GM06990 (cell line): ENCODE results near the gene ZNF70.

ENCODE experiments used
- DNase-seq: peaks from one replicate; pipeline ENCODE4 v3.0.0-alpha.2; 2011; ENCODE audit not compliant: insufficient read length; ENCODE audit errors: extremely low read depth
- H3K27me3 ChIP-seq: replicated peaks from 2 replicates; pipeline ENCODE4 v1.6.0; 2011; ENCODE audit warnings: low read length; ENCODE audit not compliant: control insufficient read depth, insufficient read depth
- H3K36me3 ChIP-seq: 2 replicates; pipeline ENCODE4 v1.5.1; 2011; ENCODE audit warnings: low read length; ENCODE audit not compliant: control insufficient read depth, insufficient read depth
- H3K4me3 ChIP-seq: replicated peaks from 2 replicates; pipeline ENCODE4 v1.5.1; 2011; ENCODE audit warnings: low read depth, mild to moderate bottlenecking, control low read depth, low read length
- TF ChIP-seq, protein P1 (sequence below): IDR thresholded peaks from 2 replicates; pipeline ENCODE4 v1.5.1; 2011; ENCODE audit warnings: low read length, control low read depth, mild to moderate bottlenecking, inconsistent platforms; ENCODE audit not compliant: insufficient read depth, poor library complexity, severe bottlenecking

Gene ZNF70

GRCh38 chr22:23786261-23786710 lies 35.4 kb upstream of the ZNF70 start:
- TF ChIP-seq, protein P1, sequence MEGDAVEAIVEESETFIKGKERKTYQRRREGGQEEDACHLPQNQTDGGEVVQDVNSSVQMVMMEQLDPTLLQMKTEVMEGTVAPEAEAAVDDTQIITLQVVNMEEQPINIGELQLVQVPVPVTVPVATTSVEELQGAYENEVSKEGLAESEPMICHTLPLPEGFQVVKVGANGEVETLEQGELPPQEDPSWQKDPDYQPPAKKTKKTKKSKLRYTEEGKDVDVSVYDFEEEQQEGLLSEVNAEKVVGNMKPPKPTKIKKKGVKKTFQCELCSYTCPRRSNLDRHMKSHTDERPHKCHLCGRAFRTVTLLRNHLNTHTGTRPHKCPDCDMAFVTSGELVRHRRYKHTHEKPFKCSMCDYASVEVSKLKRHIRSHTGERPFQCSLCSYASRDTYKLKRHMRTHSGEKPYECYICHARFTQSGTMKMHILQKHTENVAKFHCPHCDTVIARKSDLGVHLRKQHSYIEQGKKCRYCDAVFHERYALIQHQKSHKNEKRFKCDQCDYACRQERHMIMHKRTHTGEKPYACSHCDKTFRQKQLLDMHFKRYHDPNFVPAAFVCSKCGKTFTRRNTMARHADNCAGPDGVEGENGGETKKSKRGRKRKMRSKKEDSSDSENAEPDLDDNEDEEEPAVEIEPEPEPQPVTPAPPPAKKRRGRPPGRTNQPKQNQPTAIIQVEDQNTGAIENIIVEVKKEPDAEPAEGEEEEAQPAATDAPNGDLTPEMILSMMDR, result no peak
- Histone ChIP-seq H3K27me3 (no peaks in the 10 kb centered on the region), H3K36me3 (no peaks in the 10 kb centered on the region; the same call in 1 of the 2 replicates), H3K4me3 (peak overlapping the region; percentile 85)
- no peak for DNase-seq

DNA sequence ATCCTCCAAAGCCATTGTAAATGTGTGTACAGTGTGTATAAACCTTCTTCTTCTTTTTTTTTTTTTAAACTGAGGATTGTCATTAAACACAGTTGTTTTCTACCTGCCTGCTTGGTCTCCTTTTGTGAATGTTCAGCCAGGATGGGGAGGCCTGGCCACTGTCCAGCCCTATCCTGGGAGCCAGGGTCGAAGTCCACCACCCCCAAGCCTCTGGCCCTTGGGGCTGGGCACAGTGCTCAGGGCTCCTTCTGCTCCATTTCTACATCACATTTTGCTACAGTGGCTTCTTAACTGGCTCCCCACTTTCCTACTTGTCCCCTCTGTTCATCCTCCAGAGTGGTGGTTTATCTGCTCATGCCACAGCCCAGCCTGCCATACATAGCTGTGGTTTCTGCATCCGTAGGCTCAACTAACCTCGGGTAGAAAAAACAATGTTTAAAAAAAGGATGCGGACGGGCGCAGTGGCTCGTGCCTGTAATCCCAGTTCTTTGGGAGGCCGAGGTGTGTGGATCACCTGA lies 33.4 kb upstream of the ZNF70 start:
- TF ChIP-seq, protein P1, result no peak
- H3K36me3 ChIP-seq, result no peaks in the 10 kb centered on the region
- DNase-seq, result no peak
- no peaks in the 10 kb centered on the region for H3K27me3 ChIP-seq
- no peak overlapping the region for H3K4me3 ChIP-seq

- Histone ChIP-seq H3K4me3 (no peak overlapping the region), H3K36me3 (no peaks in the 10 kb centered on the region), H3K27me3 (no peaks in the 10 kb centered on the region)
- TF ChIP-seq, protein P1, result no peak
- DNase-seq, result no peak
These were observed 32.6 kb upstream of the ZNF70 start for GRCh38 chr22:23783265-23784150.

GRCh38 chr22:23782703-23783102 lies 31.8 kb upstream of the ZNF70 start:
- TF ChIP-seq, protein P1, result no peak
- no peaks in the 10 kb centered on the region for H3K27me3 ChIP-seq
- H3K36me3 ChIP-seq, result no peaks in the 10 kb centered on the region
- H3K4me3 ChIP-seq, result no peak overlapping the region
- DNase-seq, result no peak

- H3K36me3 ChIP-seq, result no peaks in the 10 kb centered on the region
- TF ChIP-seq, protein P1, result no peak
These were observed 31.3 kb upstream of the ZNF70 start for GRCh38 chr22:23782252-23782651.

More at GRCh38 chr22:23782252-23782651, 31.3 kb upstream of the ZNF70 start:
- Histone ChIP-seq H3K27me3 (no peaks in the 10 kb centered on the region), H3K4me3 (no peak overlapping the region)
- no peak for DNase-seq
